Neutrophil (primary cell): ENCODE measurements around the gene MSI2.

Experiments used
- H3K27ac ChIP-seq: fragments of 200-600 bp; sonication (generic); 2 replicates; pipeline ENCODE4 v1.5.1; 2016; ENCODE audit warnings: mild to moderate bottlenecking, moderate library complexity
- H3K27me3 ChIP-seq: fragments of 200-600 bp; sonication (generic); 2 replicates; pipeline ENCODE4 v1.6.0; 2016; ENCODE audit warnings: mild to moderate bottlenecking
- H3K36me3 ChIP-seq: fragments of 200-600 bp; sonication (generic); 2 replicates; pipeline ENCODE4 v1.5.1; 2017
- H3K4me1 ChIP-seq, 2 experiments: fragments of 200-600 bp in 1 of 2; sonication (generic) in 1 of 2; 1 replicate in 1 of 2; 2 replicates in 1 of 2; pipeline versions ENCODE4 v1.5.1 to v1.6.1; 2013 to 2016; ENCODE audit warnings: low read depth in 1 of 2, low read length in 1 of 2, mild to moderate bottlenecking in 1 of 2, moderate library complexity in 1 of 2; ENCODE audit not compliant: control insufficient read depth in 1 of 2, insufficient read depth in 1 of 2
- H3K4me3 ChIP-seq, 2 experiments: fragments of 200-600 bp in 1 of 2; sonication (generic) in 1 of 2; 1 replicate in 1 of 2; 2 replicates in 1 of 2; pipeline ENCODE4 v1.5.1; 2013 to 2016; ENCODE audit warnings: low read depth in 1 of 2, low read length in 1 of 2, mild to moderate bottlenecking in 1 of 2, moderate library complexity in 1 of 2
- H3K9me3 ChIP-seq: fragments of 200-600 bp; sonication (generic); 2 replicates; pipeline ENCODE4 v1.5.1; 2016
- TF ChIP-seq, protein P1 (sequence below): fragments of 200-600 bp; sonication (generic); IDR thresholded peaks from 2 replicates; pipeline ENCODE4 v1.5.1; 2016; ENCODE audit warnings: antibody characterized with exemption

Gene MSI2

DNA sequence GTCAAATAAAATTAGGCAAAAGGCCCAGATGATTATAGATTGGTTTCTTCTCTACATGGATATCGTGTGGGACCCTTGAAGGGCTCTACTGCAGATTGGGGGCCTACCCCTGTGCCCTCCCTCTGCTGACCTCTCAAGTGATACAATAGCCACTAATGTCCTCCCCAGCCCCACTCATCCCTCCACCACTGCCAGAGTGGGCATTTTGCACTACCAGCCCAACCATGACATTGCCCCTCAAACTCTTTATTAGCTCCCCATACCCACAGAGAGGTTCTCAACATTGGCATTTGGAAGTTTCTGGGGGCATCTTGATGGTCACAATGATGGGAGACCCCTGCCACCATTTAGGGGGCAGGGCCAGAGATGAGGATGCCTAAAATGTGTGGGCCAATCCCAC, 446.9 kb downstream of the MSI2 start:
- H3K4me1 ChIP-seq, result no peaks in the 10 kb centered on the region
- H3K36me3 ChIP-seq, result no peaks in the 10 kb centered on the region
- no peak overlapping the region for H3K4me3 ChIP-seq
- TF ChIP-seq, protein P1, sequence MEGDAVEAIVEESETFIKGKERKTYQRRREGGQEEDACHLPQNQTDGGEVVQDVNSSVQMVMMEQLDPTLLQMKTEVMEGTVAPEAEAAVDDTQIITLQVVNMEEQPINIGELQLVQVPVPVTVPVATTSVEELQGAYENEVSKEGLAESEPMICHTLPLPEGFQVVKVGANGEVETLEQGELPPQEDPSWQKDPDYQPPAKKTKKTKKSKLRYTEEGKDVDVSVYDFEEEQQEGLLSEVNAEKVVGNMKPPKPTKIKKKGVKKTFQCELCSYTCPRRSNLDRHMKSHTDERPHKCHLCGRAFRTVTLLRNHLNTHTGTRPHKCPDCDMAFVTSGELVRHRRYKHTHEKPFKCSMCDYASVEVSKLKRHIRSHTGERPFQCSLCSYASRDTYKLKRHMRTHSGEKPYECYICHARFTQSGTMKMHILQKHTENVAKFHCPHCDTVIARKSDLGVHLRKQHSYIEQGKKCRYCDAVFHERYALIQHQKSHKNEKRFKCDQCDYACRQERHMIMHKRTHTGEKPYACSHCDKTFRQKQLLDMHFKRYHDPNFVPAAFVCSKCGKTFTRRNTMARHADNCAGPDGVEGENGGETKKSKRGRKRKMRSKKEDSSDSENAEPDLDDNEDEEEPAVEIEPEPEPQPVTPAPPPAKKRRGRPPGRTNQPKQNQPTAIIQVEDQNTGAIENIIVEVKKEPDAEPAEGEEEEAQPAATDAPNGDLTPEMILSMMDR, result no peak
- H3K27me3 ChIP-seq, result no peaks in the 10 kb centered on the region
- H3K9me3 ChIP-seq, result no peaks in the 10 kb centered on the region
- no peak overlapping the region for H3K27ac ChIP-seq

DNA sequence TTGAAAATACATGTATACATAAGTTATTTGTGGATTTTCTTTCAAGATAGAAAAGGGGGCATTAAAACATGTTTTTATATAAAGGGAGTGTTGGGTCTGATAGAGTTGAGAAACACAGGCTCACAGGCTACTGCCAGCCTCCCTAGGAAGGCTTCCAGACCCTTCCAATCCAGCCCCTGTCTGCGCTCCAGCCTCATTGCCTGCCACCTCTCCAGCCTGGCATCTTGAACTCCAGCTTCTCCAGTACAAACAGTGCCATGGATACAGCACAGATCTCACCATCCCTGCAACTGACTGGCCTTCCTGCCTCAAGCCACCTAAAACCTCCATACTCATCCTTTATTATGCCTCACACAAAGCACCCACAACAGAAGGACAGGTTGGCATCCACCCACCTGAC, 448.1 kb downstream of the MSI2 start:
- no peak overlapping the region for H3K27ac ChIP-seq
- no peaks in the 10 kb centered on the region for H3K4me1 ChIP-seq
- no peak overlapping the region for H3K4me3 ChIP-seq
- no peaks in the 10 kb centered on the region for H3K36me3 ChIP-seq
- no peaks in the 10 kb centered on the region for H3K27me3 ChIP-seq
- TF ChIP-seq, protein P1, result no peak
- H3K9me3 ChIP-seq, result no peaks in the 10 kb centered on the region

DNA sequence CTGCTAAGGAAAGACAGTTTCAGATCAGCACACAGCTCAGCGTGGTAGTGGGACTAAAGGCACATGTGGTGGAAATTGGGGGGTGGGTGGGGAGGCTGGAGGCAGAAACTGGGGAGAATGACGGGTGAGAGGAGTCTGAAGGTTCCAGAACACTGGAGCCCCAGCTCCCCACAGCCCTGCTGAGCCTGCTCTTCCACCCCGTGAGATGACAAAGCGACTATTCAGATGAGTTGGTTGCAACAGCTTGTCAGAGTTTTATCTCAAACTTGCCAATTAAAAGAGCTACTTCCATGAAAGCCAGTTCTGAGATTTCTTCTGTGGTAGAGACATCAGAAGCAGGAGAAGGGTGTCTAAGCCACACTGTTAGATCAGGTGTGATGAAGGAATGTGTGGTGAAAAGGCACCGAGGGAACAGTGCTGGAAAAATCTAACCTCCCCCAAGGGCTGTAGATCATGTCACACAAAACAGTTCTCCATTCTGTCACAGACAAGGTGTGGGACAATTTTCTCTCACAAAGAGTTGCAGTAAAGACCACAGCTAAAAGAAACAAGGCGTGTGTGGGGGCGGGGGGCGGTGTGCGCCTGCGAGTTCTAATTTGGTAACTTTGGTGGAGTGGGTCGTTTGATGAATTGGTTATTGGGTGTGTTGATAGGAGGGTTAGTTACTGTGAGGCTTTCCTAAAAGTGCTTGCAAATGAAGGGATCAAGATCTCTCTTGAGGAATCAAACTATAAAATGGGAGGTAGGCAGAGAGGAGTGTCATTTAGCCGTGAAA, 449.8 kb downstream of the MSI2 start:
- TF ChIP-seq, protein P1, result no peak
- no peak overlapping the region for H3K4me3 ChIP-seq
- H3K9me3 ChIP-seq, result no peaks in the 10 kb centered on the region
- no peaks in the 10 kb centered on the region for H3K4me1 ChIP-seq
- H3K27ac ChIP-seq, result no peak overlapping the region
- no peaks in the 10 kb centered on the region for H3K36me3 ChIP-seq
- H3K27me3 ChIP-seq, result peaks cover 1% of the 10 kb centered on the region

DNA sequence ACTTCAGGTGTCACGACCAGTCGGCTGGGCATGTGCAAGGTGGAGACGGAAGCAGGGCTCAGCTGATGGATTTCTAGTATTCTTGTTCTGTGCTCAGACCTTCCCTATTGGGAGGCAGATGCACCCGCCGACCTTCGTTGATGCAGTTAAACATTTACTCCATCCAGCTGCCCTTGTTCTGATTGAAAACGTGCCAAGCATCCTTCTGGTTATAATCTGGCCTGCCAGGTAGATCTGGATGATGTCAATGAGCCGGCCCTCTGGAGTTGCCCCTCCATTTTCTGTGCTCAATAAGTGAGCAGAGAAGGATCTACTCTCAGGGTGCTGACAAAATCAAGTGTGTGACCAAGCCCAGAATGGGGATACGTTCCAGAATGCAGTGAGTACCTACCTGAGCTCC, 450.4 kb downstream of the MSI2 start:
- H3K9me3 ChIP-seq, result no peaks in the 10 kb centered on the region
- no peak overlapping the region for H3K27ac ChIP-seq
- no peaks in the 10 kb centered on the region for H3K36me3 ChIP-seq
- H3K4me3 ChIP-seq, result no peak overlapping the region
- TF ChIP-seq, protein P1, result no peak
- peaks cover 8% of the 10 kb centered on the region for H3K27me3 ChIP-seq
- H3K4me1 ChIP-seq, result no peaks in the 10 kb centered on the region

DNA sequence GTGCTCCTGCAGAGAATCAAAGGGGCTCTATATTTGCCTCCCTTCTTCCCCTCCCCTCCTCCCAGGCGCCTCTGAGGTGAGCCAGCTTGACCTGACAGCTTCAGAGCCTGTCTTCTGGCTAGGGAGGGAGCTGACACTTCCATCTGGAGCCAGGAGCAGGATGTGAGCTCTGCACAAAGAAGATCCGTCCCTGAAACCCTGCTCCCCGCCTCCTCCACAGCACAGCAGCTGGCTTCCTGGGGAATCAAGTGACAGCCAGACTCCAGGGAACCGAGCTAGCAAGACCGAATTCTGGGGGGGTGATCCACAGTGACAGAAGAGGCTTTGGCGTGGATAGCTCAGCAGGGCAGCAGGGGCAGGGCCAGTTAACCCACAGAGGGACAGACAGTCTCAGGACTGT, 451.6 kb downstream of the MSI2 start:
- H3K9me3 ChIP-seq, result no peaks in the 10 kb centered on the region
- H3K27me3 ChIP-seq, result peaks cover 10% of the 10 kb centered on the region
- no peak overlapping the region for H3K4me3 ChIP-seq
- H3K36me3 ChIP-seq, result no peaks in the 10 kb centered on the region
- TF ChIP-seq, protein P1, result no peak
- no peaks in the 10 kb centered on the region for H3K4me1 ChIP-seq
- H3K27ac ChIP-seq, result no peak overlapping the region
